Neuronal stem cell (in vitro differentiated cells): ENCODE data around the gene TULP1.

Source experiments
- DNase-seq: peaks from one replicate; pipeline ENCODE4 v3.0.0-alpha.2; 2013; ENCODE audit warnings: low spot score
- H2AFZ ChIP-seq: one replicate; pipeline ENCODE4 v1.6.1; 2013; ENCODE audit warnings: mild to moderate bottlenecking, low read length, inconsistent platforms
- H2AK5ac ChIP-seq: 2 replicates; pipeline ENCODE4 v1.6.1; 2013; ENCODE audit warnings: low read depth, mild to moderate bottlenecking, inconsistent platforms, low read length, moderate library complexity, mixed read lengths
- H2BK120ac ChIP-seq: 2 replicates; pipeline ENCODE4 v1.6.1; 2013; ENCODE audit warnings: low read depth, mild to moderate bottlenecking, inconsistent platforms, low read length, moderate library complexity, mixed read lengths
- H2BK12ac ChIP-seq: one replicate; pipeline ENCODE4 v1.6.1; 2013; ENCODE audit warnings: low read length, inconsistent platforms
- H2BK15ac ChIP-seq: 2 replicates; pipeline ENCODE4 v1.6.1; 2013; ENCODE audit warnings: mild to moderate bottlenecking, low read length, inconsistent platforms, mixed read lengths
- H2BK5ac ChIP-seq: one replicate; pipeline ENCODE4 v1.6.1; 2013; ENCODE audit warnings: inconsistent platforms, mild to moderate bottlenecking, low read length, moderate library complexity
- H3K14ac ChIP-seq: one replicate; pipeline ENCODE4 v1.6.1; 2013; ENCODE audit warnings: low read length, inconsistent platforms
- H3K18ac ChIP-seq: 2 replicates; pipeline ENCODE4 v1.6.1; 2013; ENCODE audit warnings: low read length, inconsistent platforms
- H3K23ac ChIP-seq: 2 replicates; pipeline ENCODE4 v1.6.1; 2013; ENCODE audit warnings: low read depth, mild to moderate bottlenecking, mixed read lengths, low read length, inconsistent platforms; ENCODE audit not compliant: poor library complexity
- H3K27ac ChIP-seq: replicated peaks from 3 replicates; pipeline ENCODE4 v1.5.1; 2013; ENCODE audit warnings: low read length, inconsistent platforms
- H3K27me3 ChIP-seq, 3 experiments: 2 replicates each; pipeline ENCODE4 v1.6.1; 2013; ENCODE audit warnings: low read length in 3 of 3, mild to moderate bottlenecking in 2 of 3, inconsistent platforms in 1 of 3, low read depth in 1 of 3, mixed read lengths in 1 of 3, moderate library complexity in 1 of 3; ENCODE audit not compliant: control insufficient read depth in 3 of 3, insufficient read depth in 3 of 3
- H3K36me3 ChIP-seq, 2 donors: replicated peaks in 1 of 2; 2 replicates each; pipeline ENCODE4 v1.6.1; 2013; ENCODE audit warnings: low read length in 2 of 2; ENCODE audit not compliant: control insufficient read depth in 2 of 2, insufficient read depth in 2 of 2
- H3K4ac ChIP-seq: 2 replicates; pipeline ENCODE4 v1.6.1; 2013; ENCODE audit warnings: inconsistent platforms, mild to moderate bottlenecking, low read length, moderate library complexity
- H3K4me1 ChIP-seq, 2 donors: 1 replicate in 1 of 2; 2 replicates in 1 of 2; pipeline ENCODE4 v1.6.1; 2013; ENCODE audit warnings: low read length in 2 of 2, low read depth in 1 of 2; ENCODE audit not compliant: control insufficient read depth in 2 of 2, insufficient read depth in 1 of 2
- H3K4me2 ChIP-seq: one replicate; pipeline ENCODE4 v1.6.1; 2013; ENCODE audit warnings: mild to moderate bottlenecking, low read length, inconsistent platforms; ENCODE audit not compliant: insufficient read depth, poor library complexity, severe bottlenecking
- H3K4me3 ChIP-seq, 2 donors: 2 replicates each; pipeline ENCODE4 v1.5.1; 2013; ENCODE audit warnings: low read length in 2 of 2, mild to moderate bottlenecking in 2 of 2, inconsistent platforms in 1 of 2, moderate library complexity in 1 of 2
- H3K79me1 ChIP-seq: one replicate; pipeline ENCODE4 v1.6.1; 2013; ENCODE audit warnings: low read depth, mild to moderate bottlenecking, inconsistent platforms, low read length, moderate library complexity
- H3K9ac ChIP-seq: one replicate; pipeline ENCODE4 v1.6.1; 2013; ENCODE audit warnings: mild to moderate bottlenecking, low read depth, low read length, inconsistent platforms; ENCODE audit not compliant: poor library complexity
- H3K9me3 ChIP-seq, 2 donors: replicated peaks in 1 of 2; 2 replicates each; pipeline versions ENCODE3 to v1.6.1; 2013; ENCODE audit warnings: low read length in 2 of 2, mild to moderate bottlenecking in 2 of 2, inconsistent platforms in 1 of 2, low read depth in 1 of 2, mixed read lengths in 1 of 2, moderate library complexity in 1 of 2; ENCODE audit not compliant: control insufficient read depth in 2 of 2, insufficient read depth in 1 of 2
- H4K8ac ChIP-seq: one replicate; pipeline ENCODE4 v1.6.1; 2013; ENCODE audit warnings: low read depth, mild to moderate bottlenecking, inconsistent platforms, low read length, moderate library complexity
- H4K91ac ChIP-seq: one replicate; pipeline ENCODE4 v1.6.1; 2013; ENCODE audit warnings: low read length, low read depth, mild to moderate bottlenecking, inconsistent platforms; ENCODE audit not compliant: poor library complexity
- WGBS, 2 donors: extraction: QIAGEN DNeasy Blood & Tissue Kit; methylation state at CpG; one replicate each; pipeline ENCODE4 v1.1.7; 2013; ENCODE audit warnings: missing lambda C conversion rate in 2 of 2, mixed read lengths in 1 of 2; ENCODE audit not compliant: insufficient read length in 2 of 2, insufficient replicate concordance in 1 of 2; ENCODE audit errors: extremely low coverage in 2 of 2; 5-methylcytosine and 5-hydroxymethylcytosine counted together

Gene TULP1

DNA sequence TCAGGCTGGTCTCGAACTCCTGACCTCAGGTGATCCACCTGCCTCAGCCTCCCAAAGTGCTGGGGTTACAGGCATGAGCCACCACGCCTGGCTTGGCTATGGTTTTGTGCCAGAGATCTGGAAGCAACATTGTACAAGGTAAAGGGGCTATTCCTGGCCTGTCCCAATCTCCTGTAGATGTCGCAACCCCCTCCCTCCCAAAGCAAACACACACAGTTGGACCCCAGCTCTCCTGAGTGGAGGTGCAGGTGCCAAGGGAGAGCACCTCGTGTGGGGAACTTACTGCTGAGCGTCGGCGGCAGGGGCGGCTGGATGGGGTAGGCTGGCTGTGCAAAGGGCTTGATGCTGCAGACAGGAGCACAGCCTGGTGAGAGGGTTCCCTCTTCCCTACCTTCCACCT lies 35.7 kb downstream of the TULP1 start:
- peaks cover 9 to 11% of the 10 kb centered on the region in 2 donors for H3K4me1 ChIP-seq
- H3K27me3 ChIP-seq, result no peaks in the 10 kb centered on the region
- H2AK5ac ChIP-seq, result no peak overlapping the region
- no peak for DNase-seq
- H3K79me1 ChIP-seq, result peaks cover 3% of the 10 kb centered on the region
- no CpG with 5 or more reads among the region's 8 CpGs for WGBS, 2 donors
- no peak overlapping the region for H3K9ac ChIP-seq
- no peak overlapping the region for H2BK15ac ChIP-seq
- no peak overlapping the region for H2BK120ac ChIP-seq
- H2AFZ ChIP-seq, result no peak overlapping the region
- no peak overlapping the region for H3K4me2 ChIP-seq
- H3K9me3 ChIP-seq, result peaks cover 0 to 3% of the 10 kb centered on the region in 2 donors
- H2BK5ac ChIP-seq, result no peak overlapping the region
- peaks cover 35 to 87% of the 10 kb centered on the region in 2 donors for H3K36me3 ChIP-seq
- H3K23ac ChIP-seq, result no peak overlapping the region
- H3K4ac ChIP-seq, result no peak overlapping the region
- no peak overlapping the region for H4K91ac ChIP-seq
- no peak overlapping the region for H4K8ac ChIP-seq
- H3K27ac ChIP-seq, result peak overlapping the region; percentile 63
- no peak overlapping the region for H3K14ac ChIP-seq
- no peak overlapping the region for H2BK12ac ChIP-seq
- no peak overlapping the region for H3K4me3 ChIP-seq
- peak overlapping the region; percentile 66 for H3K18ac ChIP-seq

DNA sequence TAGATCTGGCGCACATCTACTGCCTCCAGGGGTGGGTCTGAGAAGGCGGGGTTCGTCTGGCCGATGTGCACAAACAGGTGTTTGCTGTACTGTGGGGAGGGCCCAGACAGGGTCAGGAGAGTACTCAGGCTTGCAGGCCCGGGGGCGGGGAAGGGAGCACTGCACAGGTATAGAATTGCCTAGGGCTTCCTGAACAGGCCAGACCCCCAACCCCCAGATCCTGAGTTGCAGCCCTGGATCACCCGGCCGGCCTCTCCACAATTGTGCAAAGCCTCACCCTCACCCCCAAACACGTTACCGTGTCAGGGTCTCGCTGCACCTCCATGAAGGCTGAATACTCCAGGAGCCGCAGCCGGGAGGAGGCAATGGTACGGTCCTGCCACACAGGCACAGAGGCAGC lies 36.7 kb downstream of the TULP1 start:
- no peak overlapping the region for H3K4me3 ChIP-seq
- no peak overlapping the region for H3K4ac ChIP-seq
- H4K91ac ChIP-seq, result no peak overlapping the region
- peaks cover 43 to 90% of the 10 kb centered on the region in 2 donors for H3K36me3 ChIP-seq
- H2BK5ac ChIP-seq, result peak overlapping the region; percentile 54
- H2BK120ac ChIP-seq, result no peak overlapping the region
- H2BK15ac ChIP-seq, result no peak overlapping the region
- WGBS, 2 donors, result no CpG with 5 or more reads among the region's 14 CpGs
- no peak overlapping the region for H2BK12ac ChIP-seq
- H2AFZ ChIP-seq, result no peak overlapping the region
- H3K9me3 ChIP-seq, result peaks cover 0 to 3% of the 10 kb centered on the region in 2 donors
- no peak overlapping the region for H3K23ac ChIP-seq
- peaks cover 3% of the 10 kb centered on the region for H3K79me1 ChIP-seq
- DNase-seq, result no peak
- no peak overlapping the region for H3K9ac ChIP-seq
- H3K18ac ChIP-seq, result peak overlapping the region; percentile 40
- no peak overlapping the region for H3K4me2 ChIP-seq
- H4K8ac ChIP-seq, result no peak overlapping the region
- H3K27me3 ChIP-seq, result no peaks in the 10 kb centered on the region
- no peak overlapping the region for H3K14ac ChIP-seq
- no peak overlapping the region for H3K27ac ChIP-seq
- H2AK5ac ChIP-seq, result no peak overlapping the region
- H3K4me1 ChIP-seq, result peaks cover 12 to 13% of the 10 kb centered on the region in 2 donors

DNA sequence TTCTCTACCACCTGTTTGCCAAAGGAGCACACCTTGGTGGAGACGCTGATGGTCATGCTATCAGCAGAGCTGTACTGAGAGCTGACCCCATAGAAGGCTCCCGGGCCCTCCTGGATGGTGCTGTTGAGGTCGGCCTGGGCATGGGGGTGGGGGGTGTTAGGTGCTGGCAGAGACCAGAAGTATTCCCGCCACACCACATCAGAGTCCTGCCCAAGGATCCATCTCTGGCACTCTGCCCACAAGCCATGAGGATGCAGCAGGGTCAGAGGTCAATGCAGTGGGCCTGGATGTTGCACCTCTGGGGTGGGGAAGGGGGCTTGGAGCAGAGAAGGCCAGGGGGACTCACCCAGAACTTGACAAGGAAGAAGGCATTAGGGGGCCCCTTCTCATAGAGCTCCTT lies 37.1 kb downstream of the TULP1 start:
- Histone ChIP-seq H2BK120ac (no peak overlapping the region), H3K4me2 (no peak overlapping the region), H3K4me3 (no peak overlapping the region), H3K36me3 (peaks cover 45 to 90% of the 10 kb centered on the region in 2 donors), H2BK12ac (no peak overlapping the region), H2BK5ac (peak overlapping the region; percentile 54), H2AK5ac (no peak overlapping the region), H2BK15ac (no peak overlapping the region), H2AFZ (no peak overlapping the region), H3K14ac (no peak overlapping the region), H4K91ac (no peak overlapping the region), H3K27me3 (no peaks in the 10 kb centered on the region), H3K79me1 (peaks cover 3% of the 10 kb centered on the region), H3K4me1 (peaks cover 13 to 15% of the 10 kb centered on the region in 2 donors), H4K8ac (no peak overlapping the region), H3K27ac (no peak overlapping the region), H3K9me3 (peaks cover 0 to 3% of the 10 kb centered on the region in 2 donors), H3K9ac (peak overlapping the region; percentile 60), H3K4ac (no peak overlapping the region), H3K23ac (no peak overlapping the region), H3K18ac (no peak overlapping the region)
- no peak for DNase-seq
- no CpG with 5 or more reads among the region's 4 CpGs for WGBS, 2 donors

DNA sequence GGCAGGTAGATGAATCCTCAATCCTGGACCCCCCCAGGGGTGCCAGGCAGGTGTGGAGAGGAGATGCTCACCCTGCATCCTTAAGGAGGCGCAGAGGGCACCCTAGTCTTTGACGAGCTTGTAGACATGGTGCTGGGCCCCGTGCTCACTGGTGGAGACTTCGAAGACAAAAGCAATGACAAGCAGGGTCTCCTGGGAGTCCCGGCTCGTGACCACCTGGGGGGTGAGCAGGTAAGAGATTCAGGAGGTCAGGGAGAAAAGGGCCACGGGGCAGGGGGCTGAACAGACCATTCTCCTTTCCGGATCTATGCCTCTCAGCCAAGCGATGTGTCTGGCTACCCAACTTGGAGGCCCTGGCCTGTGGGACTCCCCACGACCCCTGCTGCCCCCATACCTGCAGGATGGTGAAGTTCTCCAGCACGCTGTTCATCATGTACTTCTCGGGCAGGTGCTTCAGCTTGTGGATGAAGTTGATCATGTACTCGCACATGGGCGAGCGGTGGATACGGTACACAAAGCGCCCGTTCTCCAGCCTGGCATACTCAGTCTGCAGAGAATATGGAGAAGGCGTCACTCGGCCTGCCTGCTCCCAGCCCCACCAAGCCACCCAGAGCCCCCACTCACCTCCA lies 37.6 kb downstream of the TULP1 start:
- Histone ChIP-seq H3K27me3 (no peaks in the 10 kb centered on the region), H3K4me2 (no peak overlapping the region), H3K4ac (no peak overlapping the region), H2AFZ (no peak overlapping the region), H4K91ac (no peak overlapping the region), H2BK5ac (peak overlapping the region; percentile 54), H3K9me3 (peaks cover 0 to 3% of the 10 kb centered on the region in 2 donors), H2BK120ac (no peak overlapping the region), H3K79me1 (peaks cover 6% of the 10 kb centered on the region), H3K9ac (no peak overlapping the region), H3K23ac (no peak overlapping the region), H3K27ac (no peak overlapping the region), H4K8ac (no peak overlapping the region), H2BK12ac (no peak overlapping the region), H3K14ac (no peak overlapping the region), H3K36me3 (peaks cover 48 to 91% of the 10 kb centered on the region in 2 donors), H3K18ac (no peak overlapping the region), H3K4me1 (peaks cover 17 to 19% of the 10 kb centered on the region in 2 donors), H2AK5ac (peak overlapping the region; percentile 26), H3K4me3 (no peak overlapping the region), H2BK15ac (no peak overlapping the region)
- no CpG with 5 or more reads among the region's 20 CpGs for WGBS, 2 donors
- DNase-seq, result no peak
